ENCODE results near the gene DVL2.
"Not testable (repeated sequence)": the region's sequence is repeated elsewhere in the genome, so short reads cannot be mapped to it uniquely, and the experiment has no call there.

DVL2 gene

GRCh38 chr17:7256766-7257456 lies 22.6 kb upstream of the DVL2 start:
- no peak for DNase-seq

DNA sequence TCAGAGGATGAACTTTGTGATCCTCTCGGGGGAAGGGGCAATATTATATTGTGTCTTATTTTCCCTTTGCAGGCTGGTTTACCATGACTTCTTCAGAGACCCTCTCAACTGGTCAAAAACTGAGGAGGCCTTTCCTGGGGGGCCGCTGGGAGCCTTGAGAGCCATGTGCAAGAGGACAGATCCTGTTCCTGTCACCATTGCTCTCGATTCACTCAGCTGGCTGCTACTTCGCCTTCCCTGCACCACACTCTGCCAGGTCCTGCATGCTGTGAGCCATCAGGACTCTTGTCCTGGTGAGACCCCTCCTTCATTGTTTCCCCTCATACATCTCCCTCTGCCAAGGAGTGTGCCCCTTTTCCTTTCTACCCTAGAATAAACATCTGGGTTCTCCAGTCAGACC lies 20.2 kb upstream of the DVL2 start:
- no peak for DNase-seq

GRCh38 chr17:7253082-7253481 lies 18.8 kb upstream of the DVL2 start:
- no peak for DNase-seq

DNA sequence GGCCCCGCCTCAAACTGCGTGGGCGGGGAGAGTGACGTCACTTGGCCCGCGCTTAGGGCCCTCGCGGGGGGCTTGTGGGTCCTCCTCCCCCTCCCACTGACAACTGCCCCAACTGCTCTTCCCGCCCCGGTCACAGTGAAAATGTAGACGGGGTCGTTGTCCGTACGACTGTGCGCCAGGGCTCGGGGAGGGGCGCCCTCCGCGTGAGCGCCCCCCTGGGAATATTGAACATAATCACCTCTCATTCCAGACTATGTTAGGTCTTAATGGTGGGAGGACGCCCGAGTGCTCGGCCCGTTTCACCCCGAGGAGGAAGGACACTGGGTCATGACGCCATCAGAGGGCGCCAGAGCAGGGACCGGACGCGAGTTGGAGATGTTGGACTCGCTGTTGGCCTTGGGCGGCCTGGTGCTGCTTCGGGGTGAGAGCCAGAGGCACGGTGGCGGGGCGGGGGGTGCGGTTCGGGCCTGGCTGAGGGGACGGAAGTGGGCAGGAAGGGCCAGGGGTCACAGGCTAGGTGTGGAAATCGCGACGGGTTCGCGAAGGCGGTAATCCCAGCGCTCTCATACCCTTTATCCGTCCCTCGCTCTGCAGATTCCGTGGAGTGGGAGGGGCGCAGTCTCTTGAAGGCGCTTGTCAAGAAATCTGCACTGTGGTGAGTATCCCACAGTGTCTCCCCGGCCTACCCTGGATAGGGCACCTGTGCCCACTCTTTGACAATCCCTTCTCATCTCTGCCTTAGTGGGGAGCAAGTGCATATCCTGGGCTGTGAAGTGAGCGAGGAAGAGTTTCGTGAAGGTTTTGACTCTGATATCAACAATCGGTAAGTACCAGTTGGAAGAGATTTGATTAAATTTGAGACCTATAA lies 18.1 kb upstream of the DVL2 start, which contains the start of gene ELP5:
Gene ELP5, plus strand, starts transcription at position 40 of the 868 bp plus-strand sequence. Its CDS starts 336 bp downstream, at position 376.
- peak in 57 of 58 donors; percentile 68 to 94 (median 88) for DNase-seq

DNA sequence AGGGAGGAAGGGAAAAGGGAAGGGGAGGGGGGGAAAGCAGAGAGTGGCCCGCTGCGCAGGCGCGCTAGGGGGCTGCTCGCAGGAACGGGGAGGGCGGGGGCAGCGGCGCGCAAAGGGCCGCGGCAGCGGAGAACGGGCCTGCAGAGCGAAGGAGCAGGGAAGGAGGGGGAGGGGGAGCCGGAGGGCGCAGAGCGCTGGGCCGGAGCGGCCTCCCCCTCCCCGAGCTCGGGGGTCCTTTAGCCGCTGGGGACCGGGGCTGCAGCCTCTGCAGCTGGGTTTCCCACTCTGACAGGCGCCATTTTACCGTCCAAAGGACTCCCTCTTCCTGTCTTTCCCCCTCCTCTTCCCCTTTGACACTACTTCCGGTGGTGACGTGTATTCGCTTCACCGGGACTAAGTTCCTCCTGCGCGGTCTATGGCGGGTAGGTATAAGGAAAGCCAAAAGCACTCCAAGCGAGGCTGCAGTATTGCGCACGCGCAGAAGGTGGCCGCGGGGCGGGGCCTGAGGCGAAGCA lies 17.4 kb upstream of the DVL2 start, which contains the start of gene CTDNEP1:
Gene CTDNEP1, minus strand, starts transcription at position 74 of the 515 bp plus-strand sequence. CDS start 438 bp downstream, outside the sequence.
- peak; percentile 84 to 100 (median 98) for DNase-seq

- peak in 1 of 58 donors; percentile 18 for DNase-seq
These were observed 16.6 kb upstream of the DVL2 start for GRCh38 chr17:7250695-7251627.

- DNase-seq = peak in 1 of 58 donors; percentile 3
These were observed 15.5 kb upstream of the DVL2 start for GRCh38 chr17:7249830-7250229.

GRCh38 chr17:7249214-7249613 lies 14.9 kb upstream of the DVL2 start:
- DNase-seq = no peak

DNA sequence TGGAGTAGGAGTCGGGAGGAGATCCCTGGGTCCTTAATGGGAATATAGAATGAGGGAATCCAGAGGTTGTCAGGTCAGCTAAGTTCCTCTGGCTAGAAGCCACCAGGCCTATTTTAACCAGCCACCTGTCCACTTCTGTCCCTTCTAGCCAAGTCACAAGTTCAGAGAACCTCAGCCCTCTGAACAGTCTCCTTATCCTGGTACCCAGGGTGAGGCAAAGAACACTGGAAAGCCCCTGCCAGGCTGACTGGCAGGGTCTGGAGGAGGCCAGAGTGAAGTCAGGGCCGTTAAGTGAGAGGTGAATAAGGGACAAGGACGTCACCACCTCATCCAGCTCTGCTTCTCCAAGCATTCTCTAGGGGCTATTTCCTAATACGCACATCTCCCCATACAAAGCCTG lies 14.5 kb upstream of the DVL2 start:
- no peak for DNase-seq

DNA sequence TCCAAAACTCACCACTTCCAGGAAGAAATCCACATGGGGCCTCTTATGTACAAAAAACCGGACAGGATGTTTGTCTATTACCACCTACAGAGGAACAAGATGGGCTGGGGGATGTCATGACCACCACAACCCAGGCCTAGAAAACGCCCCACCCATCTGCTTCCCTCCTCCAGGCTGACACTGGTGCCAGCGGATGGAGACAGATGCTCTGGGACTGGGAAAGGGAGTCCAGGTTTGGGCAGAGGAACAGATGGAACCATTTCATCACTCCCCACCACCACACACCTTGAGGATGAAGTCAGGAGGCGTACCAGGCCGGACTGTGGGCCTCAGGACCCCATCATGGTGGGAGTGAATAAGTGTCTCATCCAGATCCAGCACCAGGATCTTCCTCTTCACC lies 12.5 kb upstream of the DVL2 start:
- DNase-seq = no peak

DNA sequence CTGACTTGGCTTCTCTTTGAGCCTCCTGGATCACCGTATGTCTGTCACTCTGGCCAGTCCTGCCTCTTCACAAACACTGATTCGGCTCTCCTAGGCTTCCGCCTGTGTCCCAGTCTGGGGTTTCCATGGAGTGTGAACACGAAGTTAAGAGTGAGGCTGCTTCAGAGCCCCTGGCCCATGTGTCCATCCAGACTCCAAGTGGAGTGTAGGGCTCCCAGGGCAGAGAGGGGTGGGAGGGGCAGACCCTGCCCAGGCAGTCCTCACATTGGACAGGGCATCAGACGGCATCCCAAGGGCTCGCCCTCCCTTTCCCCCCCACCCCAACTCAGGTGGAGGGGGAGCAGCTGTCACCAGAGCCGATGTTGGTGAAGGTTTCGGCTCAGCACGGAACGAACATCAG lies 9.5 kb upstream of the DVL2 start:
- not testable (repeated sequence) for DNase-seq

DNA sequence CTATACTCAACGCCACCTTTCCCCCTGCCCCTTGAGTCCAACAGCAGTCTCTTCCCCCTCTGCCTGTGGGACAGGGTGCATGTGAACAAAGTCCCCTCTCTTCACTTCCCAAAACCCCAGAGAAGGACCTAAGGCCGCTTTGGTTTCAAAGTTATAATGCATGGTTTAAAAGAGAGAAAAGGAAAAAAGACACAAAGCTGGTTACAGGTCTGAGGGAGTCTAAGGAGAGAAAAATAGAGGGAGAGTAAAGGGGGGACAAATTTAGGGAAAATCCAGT lies 9.1 kb upstream of the DVL2 start:
- no peak for DNase-seq

DNA sequence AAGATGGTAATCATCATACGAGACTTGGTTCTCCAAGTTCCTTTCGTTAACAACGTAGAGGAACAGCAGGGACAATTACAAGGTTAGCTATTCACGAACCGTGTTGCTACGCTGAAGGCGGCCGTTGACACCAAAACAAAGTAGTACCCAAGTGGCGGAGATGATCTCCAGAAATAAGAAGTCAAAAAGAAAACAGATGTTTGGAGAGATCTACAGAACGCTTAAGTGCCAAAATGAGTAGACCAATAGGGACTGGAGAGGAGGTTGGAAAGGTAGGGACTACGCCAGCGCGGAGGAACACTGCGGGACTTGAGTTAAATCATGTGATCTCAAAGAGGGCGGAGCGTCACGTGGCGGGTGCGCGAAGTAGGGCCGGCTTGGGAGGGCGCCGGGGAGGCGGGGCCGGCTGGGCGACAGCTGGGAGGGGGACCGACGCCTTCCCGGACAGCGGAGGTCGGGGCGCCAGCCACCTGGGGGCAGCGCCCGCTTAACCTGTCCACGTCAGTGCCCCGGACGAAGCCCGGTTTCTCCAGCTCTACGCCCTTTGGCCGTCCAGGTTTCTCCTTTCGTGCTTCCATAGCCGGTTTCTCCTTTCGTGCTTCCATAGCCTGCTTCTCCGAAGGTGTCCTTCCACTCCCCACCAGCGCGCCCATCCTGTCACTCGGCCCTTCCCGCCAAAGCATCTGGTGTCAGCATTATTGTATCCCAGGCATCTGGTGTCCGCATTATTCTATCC lies 8.6 kb upstream of the DVL2 start:
- peak; percentile 59 to 96 (median 90) for DNase-seq

GRCh38 chr17:7241783-7242716 lies 7.7 kb upstream of the DVL2 start, which contains the start of gene GABARAP:
GABARAP (minus strand) TSS chr17:7242449; CDS start chr17:7242330, 119 bp downstream.
- peak; percentile 56 to 96 (median 91) for DNase-seq

- no peak for DNase-seq
These were observed 6.9 kb upstream of the DVL2 start for GRCh38 chr17:7241090-7241733.

DNA sequence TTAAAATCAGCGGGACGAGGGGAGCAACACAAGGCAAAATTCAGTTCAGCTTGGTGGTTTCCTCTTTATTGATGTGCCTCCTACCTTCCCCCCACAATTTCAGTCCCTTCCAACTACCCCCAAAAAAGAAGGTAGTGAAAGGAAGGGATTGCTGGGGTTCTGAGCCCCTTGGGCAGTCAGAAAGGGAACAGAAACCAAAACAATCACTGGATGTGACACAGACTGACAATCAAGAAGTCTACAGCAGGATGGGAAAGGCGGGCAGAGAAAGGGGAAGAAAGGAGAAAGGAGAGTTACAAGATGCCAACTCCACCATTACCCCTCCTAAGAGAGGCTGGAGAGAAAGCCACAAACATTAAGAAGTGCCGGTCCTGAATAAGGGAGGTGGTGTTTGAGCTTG lies 6.1 kb upstream of the DVL2 start:
- DNase-seq = peak in 1 of 58 donors; percentile 43

DNA sequence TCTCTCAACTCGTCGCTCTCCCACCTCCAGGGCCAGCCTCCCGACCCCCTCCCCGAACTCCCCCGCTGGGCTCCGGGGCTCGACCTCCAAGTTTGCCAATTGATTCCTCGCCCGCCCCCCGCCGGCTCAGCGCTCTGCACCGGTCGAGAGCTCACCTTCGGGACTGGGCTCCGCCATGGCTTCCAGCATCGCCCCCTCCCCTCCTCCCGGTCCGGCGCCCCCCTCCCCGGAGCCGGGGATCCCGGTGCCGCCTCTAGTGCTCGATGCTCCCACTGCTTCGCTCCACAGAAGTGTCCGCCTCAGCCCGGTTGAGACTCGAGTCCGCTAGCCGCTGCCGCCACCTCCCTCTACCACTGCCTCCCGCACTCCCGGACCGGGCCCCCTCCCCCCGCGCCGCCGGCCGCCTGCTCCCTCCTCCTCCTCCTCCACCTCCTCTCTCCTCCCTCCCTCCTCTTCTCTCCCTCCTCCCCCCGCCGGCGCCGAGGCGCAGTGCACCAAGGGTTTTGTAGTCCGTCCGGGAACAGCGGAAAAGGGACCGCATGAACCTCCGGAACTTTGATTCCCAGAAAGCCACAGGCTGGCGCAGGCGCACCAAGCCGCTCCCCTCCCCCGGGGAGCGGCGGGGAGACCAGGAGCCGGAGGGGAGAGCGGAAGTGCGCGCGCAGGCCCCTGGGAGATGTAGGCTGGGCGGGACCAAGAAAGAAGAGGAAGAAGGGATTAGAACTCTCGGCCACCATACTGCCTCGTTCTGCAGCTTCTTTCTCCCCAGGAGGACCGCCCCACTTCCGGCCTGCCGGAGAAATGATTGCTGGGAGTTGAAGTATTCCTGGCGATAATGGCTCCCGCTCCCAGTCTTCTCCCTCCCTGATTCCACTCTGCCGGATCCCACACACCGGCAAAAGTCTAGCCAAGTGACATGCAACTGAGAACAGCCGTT lies 5.0 kb upstream of the DVL2 start, which contains the start of gene PHF23:
Gene PHF23, minus strand, starts transcription at position 367 of the 937 bp plus-strand sequence. Its CDS starts 178 bp downstream, at position 189.
- DNase-seq = peak; percentile 91 to 100 (median 99)
